GM18519 (cell line): Measurements from ENCODE around the gene DNAJB13.

Experiments
- ATAC-seq: cut with Tn5 transposase; IDR thresholded peaks from one replicate; pipeline ENCODE4 v1.9.1; 2021; ENCODE audit warnings: mild to moderate bottlenecking, moderate library complexity; ENCODE audit not compliant: unreplicated experiment, low FRiP score

The DNAJB13 gene

DNA sequence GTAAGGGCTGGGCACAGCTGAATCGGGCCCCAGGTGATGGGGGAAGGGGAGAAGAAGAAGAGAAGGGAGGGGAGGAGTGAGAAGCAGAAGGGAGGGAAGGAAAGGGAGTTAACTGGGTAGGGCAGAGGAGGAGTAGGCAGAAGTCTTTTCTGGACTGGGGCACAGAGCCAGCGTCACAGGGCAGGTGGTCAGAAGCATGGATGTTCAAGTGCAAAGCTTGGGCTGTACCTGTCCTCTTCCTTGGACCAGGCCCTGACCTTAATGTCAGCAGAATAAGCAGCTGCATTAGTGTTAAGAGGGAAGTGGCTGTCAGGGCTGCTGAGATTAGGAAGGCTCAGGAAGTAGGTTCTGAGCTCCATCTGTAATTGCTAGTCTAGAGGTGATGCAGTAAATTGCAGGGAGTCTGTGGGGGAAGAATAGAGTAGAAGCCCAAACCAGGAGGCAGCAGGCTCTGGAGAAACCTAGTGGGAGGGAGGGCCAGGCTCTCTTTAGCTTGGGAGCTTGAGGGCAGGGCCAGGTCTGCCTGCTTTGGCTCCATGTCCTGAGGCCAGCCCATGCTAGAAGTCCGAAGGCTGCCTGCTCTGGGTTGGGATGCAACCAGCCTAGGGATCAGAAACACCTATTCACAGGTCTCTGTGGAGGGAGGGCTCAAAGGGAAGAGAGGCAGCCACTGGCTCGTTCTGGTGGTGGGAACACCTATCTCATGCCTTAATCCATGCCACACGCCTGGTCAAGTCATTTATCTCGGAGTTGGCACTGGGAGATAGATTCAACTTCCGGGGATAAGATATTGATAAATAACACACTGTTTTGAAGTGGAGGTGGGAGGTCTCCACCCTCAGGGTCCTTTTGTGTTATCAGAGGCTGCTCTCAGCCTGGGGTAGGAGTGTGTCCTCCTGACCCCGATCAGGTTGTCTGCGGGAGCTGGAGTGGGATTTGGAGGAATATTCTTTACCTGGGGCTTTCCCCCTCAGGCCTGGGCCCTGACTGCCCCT is 59.8 kb downstream of the DNAJB13 start:
- no peak for ATAC-seq

- ATAC-seq = no peak
Observed at GRCh38 chr11:74011360-74012073, 60.7 kb downstream of the DNAJB13 start.

- ATAC-seq = no peak
Observed at GRCh38 chr11:74012074-74012809, 61.4 kb downstream of the DNAJB13 start.

DNA sequence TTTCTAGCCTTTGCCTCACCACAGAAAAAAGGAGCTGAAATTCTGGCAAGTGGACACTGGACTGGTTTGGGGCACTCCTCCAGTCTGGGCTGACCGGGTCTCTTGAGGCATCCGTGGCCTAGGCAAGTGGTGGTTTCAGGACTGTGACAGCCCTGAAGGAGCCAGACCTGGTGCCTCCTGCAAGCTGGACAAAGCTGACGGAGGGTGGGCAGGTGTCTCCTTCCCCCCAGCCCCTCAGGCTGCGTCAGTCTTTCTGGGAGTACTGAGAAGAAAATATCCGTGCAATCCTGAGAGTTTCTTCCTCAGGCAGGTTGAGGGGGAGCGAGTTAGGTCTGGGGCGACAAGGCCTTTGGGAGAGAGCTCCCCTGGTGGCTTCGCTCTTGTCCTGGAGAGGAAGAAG is 62.3 kb downstream of the DNAJB13 start:
- no peak for ATAC-seq

DNA sequence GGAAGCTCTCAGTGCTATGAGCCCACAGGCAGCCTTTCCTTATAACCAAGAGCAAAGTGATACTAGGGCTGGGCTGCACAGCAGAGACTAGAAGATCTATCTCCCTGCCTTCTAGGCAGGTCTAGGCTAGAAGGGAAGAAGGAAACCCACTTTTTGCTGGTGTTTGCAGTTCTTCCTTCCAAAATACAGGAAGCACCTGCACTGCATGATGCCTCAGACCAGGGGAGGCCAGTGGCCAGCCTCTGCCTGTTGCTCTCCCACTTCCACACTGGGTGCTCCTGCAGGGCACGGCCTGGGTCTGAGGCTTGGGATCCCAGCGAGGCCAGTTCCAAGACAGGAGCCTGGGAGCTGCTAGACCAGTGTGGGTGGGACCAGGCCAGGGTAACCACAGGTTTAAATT is 64.1 kb downstream of the DNAJB13 start:
- no peak for ATAC-seq

DNA sequence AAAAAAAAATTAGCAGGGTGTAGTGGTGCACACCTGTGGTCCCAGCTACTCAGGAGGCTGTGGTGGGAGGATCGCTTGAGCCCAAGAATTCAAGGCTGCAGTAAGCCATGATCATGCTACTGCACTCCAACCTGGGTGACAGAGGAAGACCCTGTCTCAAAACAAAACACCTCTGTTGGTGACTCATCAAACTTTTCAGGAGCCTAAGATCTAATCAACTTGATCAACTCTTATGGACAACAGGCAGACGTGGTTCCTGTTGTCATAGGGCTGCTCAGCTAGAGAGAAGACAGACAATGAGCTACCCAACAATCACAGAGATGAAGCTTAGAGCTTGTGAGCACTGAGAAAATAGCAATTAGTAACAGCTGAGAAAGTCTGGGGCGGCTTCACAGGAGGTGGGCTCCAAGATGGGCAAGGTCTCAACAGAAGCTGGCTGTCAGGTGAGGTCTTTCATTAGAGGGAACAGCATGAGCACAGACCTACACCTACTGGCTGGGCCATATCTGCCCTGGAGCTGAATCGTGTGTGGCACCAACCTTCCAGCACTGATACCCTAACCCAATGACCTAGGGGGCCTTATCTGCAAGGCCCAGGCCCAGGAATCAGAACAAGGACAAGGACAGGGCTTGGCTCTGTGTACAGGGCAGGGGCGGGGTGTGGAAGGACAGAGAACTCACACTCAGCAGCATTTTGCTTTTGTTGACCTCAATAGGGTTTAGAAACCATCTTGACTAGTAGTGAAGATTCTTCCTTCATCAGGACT is 65.3 kb downstream of the DNAJB13 start:
- ATAC-seq = no peak

DNA sequence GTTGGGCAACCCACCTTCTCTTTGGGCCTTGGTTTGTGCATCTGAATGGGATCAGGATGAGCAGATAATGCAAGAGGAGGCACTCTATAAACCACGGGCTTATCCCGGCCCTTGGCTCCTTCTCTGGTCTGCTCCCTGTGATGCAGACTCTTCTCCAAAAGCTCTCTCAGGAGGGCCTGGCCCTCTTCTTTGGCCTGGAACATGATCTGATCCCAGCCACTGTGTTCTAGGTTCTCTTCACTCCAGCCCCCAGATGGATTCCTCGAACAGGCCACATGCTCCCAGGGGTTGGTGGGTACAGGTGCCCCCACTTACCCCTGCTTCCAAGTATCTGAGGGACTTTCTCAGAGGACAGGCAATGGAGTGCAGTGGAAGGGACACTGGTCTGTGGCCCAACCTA is 66.8 kb downstream of the DNAJB13 start:
- no peak for ATAC-seq

DNA sequence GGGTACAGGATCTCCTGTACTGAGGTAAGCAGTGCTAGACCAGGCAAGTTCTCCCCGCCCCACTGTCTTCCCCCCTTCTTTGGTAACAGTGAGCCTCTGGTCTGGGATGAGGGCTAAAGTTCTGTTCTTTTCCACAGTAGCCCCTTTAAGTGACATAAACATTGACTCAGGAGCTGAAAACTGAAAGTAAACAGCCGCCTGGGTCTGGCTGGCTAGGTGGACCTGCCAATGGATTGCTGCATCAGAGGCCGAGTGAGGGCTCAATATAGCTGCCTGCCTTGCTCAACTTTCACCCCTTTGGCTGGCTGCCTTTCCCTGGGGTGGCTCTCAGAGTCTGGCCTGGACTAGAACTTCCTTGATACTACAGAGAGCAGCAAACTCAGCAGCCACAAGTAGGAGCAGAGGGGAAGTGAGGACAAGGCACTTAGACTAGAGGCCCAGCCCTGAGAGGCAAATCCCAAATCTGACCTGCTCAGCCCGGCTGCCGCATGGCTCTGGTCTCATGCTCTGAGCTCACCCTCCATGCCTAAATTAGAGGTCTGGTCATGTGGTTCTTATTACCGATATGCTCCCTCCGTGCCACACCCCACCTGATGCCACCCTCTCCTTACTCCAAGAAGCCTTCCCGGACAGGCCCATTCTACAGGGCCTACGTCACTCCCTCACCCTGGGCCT is 67.6 kb downstream of the DNAJB13 start:
- no peak for ATAC-seq

- ATAC-seq = no peak
Observed at GRCh38 chr11:74019104-74019738, 68.4 kb downstream of the DNAJB13 start.

- ATAC-seq = no peak
Observed at GRCh38 chr11:74019860-74020259, 69.0 kb downstream of the DNAJB13 start.
